ENCODE results near the gene REL. TPM values are rescaled to one million over a fixed set of nuclear protein-coding genes. Genes with fewer than 3 reads are reported as not detected.
"Not testable (repeated sequence)": the region's sequence is repeated elsewhere in the genome, so short reads cannot be mapped to it uniquely, and the experiment has no call there.

Gene REL
- total RNA-seq, 1 donor from 2014 or later, result 6.8 TPM

- Histone ChIP-seq H3K27me3 (ENCODE audit: control insufficient read depth in 3 of 3, insufficient read depth in 3 of 3, low read length in 3 of 3) (no peaks in the 10 kb centered on the region), H3K4me3 (ENCODE audit: low read length in 3 of 3) (no peak overlapping the region), H3K36me3 (ENCODE audit: control insufficient read depth in 3 of 3, insufficient read depth in 3 of 3, low read length in 3 of 3) (no peaks in the 10 kb centered on the region), H3K9me3 (ENCODE audit: control insufficient read depth in 3 of 3, low read length in 3 of 3) (no peaks in the 10 kb centered on the region), H3K4me1 (ENCODE audit: control insufficient read depth in 3 of 3, insufficient read depth in 3 of 3, low read length in 3 of 3) (peaks cover 7 to 14% (median 10%) of the 10 kb centered on the region in 3 donors), H3K9ac (ENCODE audit: low read depth in 1 of 3, low read length in 3 of 3) (peak overlapping the region in 2 of 3 donors; percentile 16 to 47), H3K27ac (ENCODE audit: low read depth, low read length) (no peak overlapping the region)
Observed at GRCh38 chr2:60884800-60885199, 3.4 kb downstream of the REL start.

- Histone ChIP-seq H3K27ac (ENCODE audit: low read depth, low read length) (no peak overlapping the region), H3K4me3 (ENCODE audit: low read length in 3 of 3) (no peak overlapping the region), H3K9me3 (ENCODE audit: control insufficient read depth in 3 of 3, low read length in 3 of 3) (no peaks in the 10 kb centered on the region), H3K9ac (ENCODE audit: low read depth in 1 of 3, low read length in 3 of 3) (no peak overlapping the region), H3K27me3 (ENCODE audit: control insufficient read depth in 3 of 3, insufficient read depth in 3 of 3, low read length in 3 of 3) (no peaks in the 10 kb centered on the region), H3K4me1 (ENCODE audit: control insufficient read depth in 3 of 3, insufficient read depth in 3 of 3, low read length in 3 of 3) (peaks cover 4 to 10% (median 9%) of the 10 kb centered on the region in 3 donors), H3K36me3 (ENCODE audit: control insufficient read depth in 3 of 3, insufficient read depth in 3 of 3, low read length in 3 of 3) (no peaks in the 10 kb centered on the region)
Observed at GRCh38 chr2:60885683-60886082, 4.3 kb downstream of the REL start.

GRCh38 chr2:60886991-60887390 lies 5.6 kb downstream of the REL start:
- H3K9me3 ChIP-seq (ENCODE audit: control insufficient read depth in 3 of 3, low read length in 3 of 3), result no peaks in the 10 kb centered on the region
- H3K4me1 ChIP-seq (ENCODE audit: control insufficient read depth in 3 of 3, insufficient read depth in 3 of 3, low read length in 3 of 3), result peaks cover 4 to 10% (median 9%) of the 10 kb centered on the region in 3 donors
- H3K4me3 ChIP-seq (ENCODE audit: low read length in 3 of 3), result no peak overlapping the region
- no peak overlapping the region for H3K9ac ChIP-seq (ENCODE audit: low read depth in 1 of 3, low read length in 3 of 3)
- H3K27me3 ChIP-seq (ENCODE audit: control insufficient read depth in 3 of 3, insufficient read depth in 3 of 3, low read length in 3 of 3), result no peaks in the 10 kb centered on the region
- no peaks in the 10 kb centered on the region for H3K36me3 ChIP-seq (ENCODE audit: control insufficient read depth in 3 of 3, insufficient read depth in 3 of 3, low read length in 3 of 3)
- H3K27ac ChIP-seq (ENCODE audit: low read depth, low read length), result no peak overlapping the region

GRCh38 chr2:60888853-60889252 lies 7.5 kb downstream of the REL start:
- peaks cover 3 to 4% (median 4%) of the 10 kb centered on the region in 3 donors for H3K4me1 ChIP-seq (ENCODE audit: control insufficient read depth in 3 of 3, insufficient read depth in 3 of 3, low read length in 3 of 3)
- no peak overlapping the region for H3K9ac ChIP-seq (ENCODE audit: low read depth in 1 of 3, low read length in 3 of 3)
- no peak overlapping the region for H3K4me3 ChIP-seq (ENCODE audit: low read length in 3 of 3)
- no peaks in the 10 kb centered on the region for H3K27me3 ChIP-seq (ENCODE audit: control insufficient read depth in 3 of 3, insufficient read depth in 3 of 3, low read length in 3 of 3)
- H3K36me3 ChIP-seq (ENCODE audit: control insufficient read depth in 3 of 3, insufficient read depth in 3 of 3, low read length in 3 of 3), result no peaks in the 10 kb centered on the region
- no peaks in the 10 kb centered on the region for H3K9me3 ChIP-seq (ENCODE audit: control insufficient read depth in 3 of 3, low read length in 3 of 3)
- H3K27ac ChIP-seq (ENCODE audit: low read depth, low read length), result no peak overlapping the region

- H3K4me1 ChIP-seq (ENCODE audit: control insufficient read depth in 3 of 3, insufficient read depth in 3 of 3, low read length in 3 of 3); H3K4me3 ChIP-seq (ENCODE audit: low read length in 3 of 3); H3K9me3 ChIP-seq (ENCODE audit: control insufficient read depth in 3 of 3, low read length in 3 of 3); H3K9ac ChIP-seq (ENCODE audit: low read depth in 1 of 3, low read length in 3 of 3); H3K27me3 ChIP-seq (ENCODE audit: control insufficient read depth in 3 of 3, insufficient read depth in 3 of 3, low read length in 3 of 3); H3K27ac ChIP-seq (ENCODE audit: low read depth, low read length); H3K36me3 ChIP-seq (ENCODE audit: control insufficient read depth in 3 of 3, insufficient read depth in 3 of 3, low read length in 3 of 3): not testable (repeated sequence)
Observed at GRCh38 chr2:60889581-60890392, 8.4 kb downstream of the REL start.

- Histone ChIP-seq H3K36me3 (ENCODE audit: control insufficient read depth in 3 of 3, insufficient read depth in 3 of 3, low read length in 3 of 3) (peaks cover 0 to 7% (median 0%) of the 10 kb centered on the region in 3 donors), H3K4me1 (ENCODE audit: control insufficient read depth in 3 of 3, insufficient read depth in 3 of 3, low read length in 3 of 3) (peaks cover 0 to 3% (median 0%) of the 10 kb centered on the region in 3 donors), H3K27ac (ENCODE audit: low read depth, low read length) (no peak overlapping the region), H3K27me3 (ENCODE audit: control insufficient read depth in 3 of 3, insufficient read depth in 3 of 3, low read length in 3 of 3) (no peaks in the 10 kb centered on the region), H3K4me3 (ENCODE audit: low read length in 3 of 3) (no peak overlapping the region), H3K9me3 (ENCODE audit: control insufficient read depth in 3 of 3, low read length in 3 of 3) (no peaks in the 10 kb centered on the region), H3K9ac (ENCODE audit: low read depth in 1 of 3, low read length in 3 of 3) (no peak overlapping the region)
Observed at GRCh38 chr2:60890393-60890707, 9.0 kb downstream of the REL start.

GRCh38 chr2:60891180-60891579 lies 9.8 kb downstream of the REL start:
- no peak overlapping the region for H3K4me3 ChIP-seq (ENCODE audit: low read length in 3 of 3)
- H3K27ac ChIP-seq (ENCODE audit: low read depth, low read length), result no peak overlapping the region
- H3K4me1 ChIP-seq (ENCODE audit: control insufficient read depth in 3 of 3, insufficient read depth in 3 of 3, low read length in 3 of 3), result no peaks in the 10 kb centered on the region

GRCh38 chr2:60898567-60898966 lies 17.2 kb downstream of the REL start:
- Histone ChIP-seq H3K9me3 (ENCODE audit: control insufficient read depth in 3 of 3, low read length in 3 of 3) (no peaks in the 10 kb centered on the region), H3K4me3 (ENCODE audit: low read length in 3 of 3) (no peak overlapping the region), H3K27me3 (ENCODE audit: control insufficient read depth in 3 of 3, insufficient read depth in 3 of 3, low read length in 3 of 3) (no peaks in the 10 kb centered on the region), H3K4me1 (ENCODE audit: control insufficient read depth in 3 of 3, insufficient read depth in 3 of 3, low read length in 3 of 3) (no peaks in the 10 kb centered on the region), H3K27ac (ENCODE audit: low read depth, low read length) (no peak overlapping the region), H3K9ac (ENCODE audit: low read depth in 1 of 3, low read length in 3 of 3) (no peak overlapping the region), H3K36me3 (ENCODE audit: control insufficient read depth in 3 of 3, insufficient read depth in 3 of 3, low read length in 3 of 3) (peaks cover 6 to 40% (median 26%) of the 10 kb centered on the region in 3 donors)

More at GRCh38 chr2:60891180-60891579, 9.8 kb downstream of the REL start:
- H3K36me3 ChIP-seq (ENCODE audit: control insufficient read depth in 3 of 3, insufficient read depth in 3 of 3, low read length in 3 of 3), result peaks cover 3 to 12% (median 8%) of the 10 kb centered on the region in 3 donors
- H3K9ac ChIP-seq (ENCODE audit: low read depth in 1 of 3, low read length in 3 of 3), result no peak overlapping the region
- no peaks in the 10 kb centered on the region for H3K27me3 ChIP-seq (ENCODE audit: control insufficient read depth in 3 of 3, insufficient read depth in 3 of 3, low read length in 3 of 3)
- H3K9me3 ChIP-seq (ENCODE audit: control insufficient read depth in 3 of 3, low read length in 3 of 3), result no peaks in the 10 kb centered on the region

- Histone ChIP-seq H3K4me1 (ENCODE audit: control insufficient read depth in 3 of 3, insufficient read depth in 3 of 3, low read length in 3 of 3) (no peaks in the 10 kb centered on the region), H3K9ac (ENCODE audit: low read depth in 1 of 3, low read length in 3 of 3) (no peak overlapping the region), H3K9me3 (ENCODE audit: control insufficient read depth in 3 of 3, low read length in 3 of 3) (no peaks in the 10 kb centered on the region), H3K27me3 (ENCODE audit: control insufficient read depth in 3 of 3, insufficient read depth in 3 of 3, low read length in 3 of 3) (no peaks in the 10 kb centered on the region), H3K27ac (ENCODE audit: low read depth, low read length) (no peak overlapping the region), H3K4me3 (ENCODE audit: low read length in 3 of 3) (no peak overlapping the region), H3K36me3 (ENCODE audit: control insufficient read depth in 3 of 3, insufficient read depth in 3 of 3, low read length in 3 of 3) (peaks cover 6 to 36% (median 26%) of the 10 kb centered on the region in 3 donors)
Observed at GRCh38 chr2:60899230-60899891, 18.0 kb downstream of the REL start.

GRCh38 chr2:60899892-60900249 lies 18.5 kb downstream of the REL start:
- H3K36me3 ChIP-seq (ENCODE audit: control insufficient read depth in 3 of 3, insufficient read depth in 3 of 3, low read length in 3 of 3), result peaks cover 6 to 36% (median 26%) of the 10 kb centered on the region in 3 donors
- H3K27me3 ChIP-seq (ENCODE audit: control insufficient read depth in 3 of 3, insufficient read depth in 3 of 3, low read length in 3 of 3), result no peaks in the 10 kb centered on the region
- H3K27ac ChIP-seq (ENCODE audit: low read depth, low read length), result no peak overlapping the region
- H3K4me3 ChIP-seq (ENCODE audit: low read length in 3 of 3), result no peak overlapping the region
- H3K4me1 ChIP-seq (ENCODE audit: control insufficient read depth in 3 of 3, insufficient read depth in 3 of 3, low read length in 3 of 3), result no peaks in the 10 kb centered on the region
- H3K9ac ChIP-seq (ENCODE audit: low read depth in 1 of 3, low read length in 3 of 3), result no peak overlapping the region
- no peaks in the 10 kb centered on the region for H3K9me3 ChIP-seq (ENCODE audit: control insufficient read depth in 3 of 3, low read length in 3 of 3)
